Fibroblast of upper back skin (primary cell): ENCODE measurements around the gene TMEM229B.
"Not testable (repeated sequence)": the region's sequence is repeated elsewhere in the genome, so short reads cannot be mapped to it uniquely, and the experiment has no call there.

Experiments used
- DNase-seq: peaks from one replicate; pipeline ENCODE4 v3.0.0-alpha.2; 2013

Gene TMEM229B

GRCh38 chr14:67451667-67452066 lies 36.9 kb downstream of the TMEM229B start:
- DNase-seq: not testable (repeated sequence)

GRCh38 chr14:67449096-67449495 lies 39.4 kb downstream of the TMEM229B start:
- no peak for DNase-seq

- no peak for DNase-seq
These were observed 41.5 kb downstream of the TMEM229B start for GRCh38 chr14:67447033-67447381.

- DNase-seq: no peak
These were observed 42.0 kb downstream of the TMEM229B start for GRCh38 chr14:67446371-67447032.

- DNase-seq: no peak
These were observed 44.1 kb downstream of the TMEM229B start for GRCh38 chr14:67444395-67444794.

- DNase-seq: no peak
These were observed 46.2 kb downstream of the TMEM229B start for GRCh38 chr14:67442139-67442906.

- no peak for DNase-seq
These were observed 46.8 kb downstream of the TMEM229B start for GRCh38 chr14:67441672-67442071.

- no peak for DNase-seq
These were observed 47.3 kb downstream of the TMEM229B start for GRCh38 chr14:67441256-67441655.

GRCh38 chr14:67440513-67440912 lies 48.0 kb downstream of the TMEM229B start:
- DNase-seq: no peak

- DNase-seq: no peak
These were observed 49.6 kb downstream of the TMEM229B start for GRCh38 chr14:67438969-67439368.

- DNase-seq: no peak
These were observed 52.3 kb downstream of the TMEM229B start for GRCh38 chr14:67436006-67436866.

GRCh38 chr14:67435603-67436002 lies 52.9 kb downstream of the TMEM229B start:
- DNase-seq: no peak

GRCh38 chr14:67432050-67432564 lies 56.4 kb downstream of the TMEM229B start:
- peak; percentile 63 for DNase-seq

- DNase-seq: peak; percentile 37
These were observed 58.9 kb downstream of the TMEM229B start for GRCh38 chr14:67429510-67430205.

GRCh38 chr14:67428501-67429031 lies 60.0 kb downstream of the TMEM229B start:
- peak; percentile 57 for DNase-seq

- peak; percentile 80 for DNase-seq
These were observed 61.4 kb downstream of the TMEM229B start for GRCh38 chr14:67426983-67427606.

- DNase-seq: no peak
These were observed 62.4 kb downstream of the TMEM229B start for GRCh38 chr14:67426161-67426560.

GRCh38 chr14:67425608-67426007 lies 62.9 kb downstream of the TMEM229B start:
- DNase-seq: no peak

GRCh38 chr14:67424539-67424938 lies 64.0 kb downstream of the TMEM229B start:
- no peak for DNase-seq

GRCh38 chr14:67423424-67423823 lies 65.1 kb downstream of the TMEM229B start:
- no peak for DNase-seq

- no peak for DNase-seq
These were observed 66.9 kb downstream of the TMEM229B start for GRCh38 chr14:67421356-67422224.
